ENCODE data around the gene CREB3L2.

CREB3L2 gene

DNA sequence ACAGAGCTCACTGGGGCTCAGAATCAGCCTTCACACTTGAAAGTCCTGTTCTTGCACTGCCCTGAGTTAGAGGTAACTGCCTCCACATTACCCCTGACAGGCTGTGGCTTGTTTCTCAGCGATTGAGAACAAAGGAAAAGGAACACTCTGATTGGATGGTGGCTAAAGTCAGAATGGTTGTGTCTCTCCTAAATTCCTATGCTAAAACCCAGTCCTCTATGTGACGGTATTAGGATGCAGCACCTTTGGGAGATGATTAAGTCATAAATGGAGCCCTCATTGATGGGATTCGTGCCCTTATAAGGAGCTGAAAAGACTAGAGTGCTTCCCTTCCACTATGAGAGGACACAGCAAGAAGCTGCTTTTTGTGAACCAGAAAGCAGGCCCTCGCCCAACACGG lies 116.2 kb downstream of the CREB3L2 start:
- in situ Hi-C loops (cut with MboI; ENCODE audit: low sequenced_read_pairs), result no loop called here
- Histone ChIP-seq H3K4me1 (0 out of 2 replicates have a peak, but pooled peaks cover 2% of the 10 kb centered on the region), H3K36me3 (replicated peaks) (peaks cover 37% of the 10 kb centered on the region)

DNA sequence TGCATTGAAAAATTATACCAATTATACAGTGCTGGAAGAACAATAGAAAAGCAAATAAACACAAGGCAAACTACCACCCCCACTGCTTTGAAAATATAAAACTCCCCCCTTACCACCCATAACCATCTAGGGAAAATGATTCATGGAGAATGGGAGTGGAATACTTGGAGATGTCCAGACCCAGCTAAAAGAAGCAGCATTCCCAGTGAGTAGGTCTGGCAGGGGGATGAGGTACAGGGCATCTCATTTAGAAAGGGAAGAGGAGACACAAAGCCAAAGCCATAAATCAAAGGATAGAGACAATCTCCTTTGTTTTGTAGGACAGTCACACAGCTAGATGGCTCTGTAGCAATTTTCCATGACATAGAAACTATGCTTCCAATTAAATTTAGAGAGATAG lies 119.1 kb downstream of the CREB3L2 start:
- H3K36me3 ChIP-seq (replicated peaks), result peaks cover 43% of the 10 kb centered on the region
- in situ Hi-C loops (cut with MboI; ENCODE audit: low sequenced_read_pairs), result no loop called here
- H3K27me3 ChIP-seq (ENCODE audit: low read depth), result no peaks in the 10 kb centered on the region
- peaks cover 23% of the 10 kb centered on the region for H3K4me1 ChIP-seq
- no peak overlapping the region for H3K4me3 ChIP-seq
- DNase-seq (ENCODE audit: low spot score in 2 of 2), result no peak
- no peaks in the 10 kb centered on the region for H3K9me3 ChIP-seq

More for the DNA sequence above, 116.2 kb downstream of the CREB3L2 start:
- DNase-seq (ENCODE audit: low spot score in 2 of 2), result no peak
- H3K4me3 ChIP-seq, result no peak overlapping the region
- no peaks in the 10 kb centered on the region for H3K27me3 ChIP-seq (ENCODE audit: low read depth)
- no peaks in the 10 kb centered on the region for H3K9me3 ChIP-seq

DNA sequence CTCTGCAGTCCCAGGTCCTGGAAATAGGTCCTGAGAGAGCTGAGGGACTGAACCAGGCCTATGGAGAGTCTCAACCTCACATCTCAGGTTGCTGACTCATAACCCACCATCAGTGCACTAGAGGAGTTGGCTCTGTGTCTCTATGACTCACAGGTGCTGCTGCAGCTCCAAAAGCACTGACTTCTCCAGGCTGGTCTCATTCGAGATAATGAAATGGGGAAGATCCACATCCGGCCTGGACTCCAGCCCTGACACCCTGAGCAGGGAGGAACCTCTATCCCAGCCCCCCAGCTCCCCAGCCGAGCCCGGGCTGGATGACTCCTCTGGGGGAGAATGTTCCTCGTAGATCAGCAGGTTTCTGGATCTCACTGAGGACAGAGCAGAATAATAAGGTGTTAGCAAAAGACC lies 119.6 kb downstream of the CREB3L2 start:
- in situ Hi-C loops (cut with MboI; ENCODE audit: low sequenced_read_pairs), result no loop called here
- Histone ChIP-seq H3K9me3 (no peaks in the 10 kb centered on the region), H3K27me3 (ENCODE audit: low read depth) (no peaks in the 10 kb centered on the region), H3K4me3 (no peak overlapping the region), H3K4me1 (peaks cover 29% of the 10 kb centered on the region), H3K36me3 (replicated peaks) (peaks cover 43% of the 10 kb centered on the region)
- DNase-seq (ENCODE audit: low spot score in 2 of 2), result no peak

DNA sequence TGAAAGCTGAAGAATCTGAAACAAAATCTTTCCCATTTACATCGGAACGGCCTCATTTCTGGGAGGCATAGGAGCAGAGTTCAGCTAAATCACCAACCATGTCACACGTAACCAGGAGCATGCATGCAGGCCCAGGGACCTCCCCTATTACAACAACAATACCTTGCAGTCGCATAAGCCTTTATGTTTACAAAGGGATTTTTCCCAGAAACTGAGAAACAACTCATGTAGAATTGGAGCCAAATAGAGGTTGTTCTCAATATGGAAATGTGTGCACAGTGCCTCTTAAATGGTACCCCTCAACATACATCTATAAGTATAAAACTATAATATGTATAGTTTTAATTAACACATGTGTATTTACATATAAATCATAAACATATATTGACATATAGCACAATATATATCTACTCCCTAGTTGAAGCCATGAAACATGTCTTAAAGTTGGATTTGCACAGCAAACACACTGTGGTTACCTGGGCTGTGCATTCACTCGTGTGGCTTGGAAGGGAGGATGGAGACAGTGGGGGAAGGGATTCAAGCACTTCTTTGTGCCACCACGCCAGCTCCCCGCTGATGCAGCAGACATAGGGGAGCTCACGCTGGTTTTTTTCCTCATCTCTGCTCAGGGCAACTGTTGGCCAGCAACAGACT lies 120.2 kb downstream of the CREB3L2 start:
- peaks cover 34% of the 10 kb centered on the region for H3K4me1 ChIP-seq
- H3K27me3 ChIP-seq (ENCODE audit: low read depth), result no peaks in the 10 kb centered on the region
- no peak for DNase-seq (ENCODE audit: low spot score in 2 of 2)
- in situ Hi-C loops (cut with MboI; ENCODE audit: low sequenced_read_pairs), result no loop called here
- peaks cover 43% of the 10 kb centered on the region for H3K36me3 ChIP-seq (replicated peaks)
- no peak overlapping the region for H3K4me3 ChIP-seq
- H3K9me3 ChIP-seq, result no peaks in the 10 kb centered on the region

DNA sequence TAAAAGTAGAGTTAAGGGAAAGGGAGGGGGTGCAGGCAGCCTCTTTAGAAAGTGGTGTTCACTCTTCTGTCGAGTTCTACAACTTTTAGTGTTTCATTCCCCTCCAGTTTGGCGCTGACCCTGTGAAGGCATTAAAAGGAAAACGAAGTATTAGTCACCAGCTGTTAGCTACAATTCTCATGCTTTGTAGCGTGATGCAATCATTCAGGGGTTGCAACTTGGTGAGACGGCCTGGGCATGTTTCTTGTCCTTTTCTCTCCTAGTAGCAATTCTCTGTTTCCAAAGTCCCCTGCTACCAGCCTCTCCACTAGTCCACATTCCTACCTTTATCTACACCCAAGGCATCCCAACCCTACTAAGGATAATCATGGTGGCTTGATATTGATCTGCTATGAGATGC lies 121.5 kb downstream of the CREB3L2 start:
- no peak overlapping the region for H3K4me3 ChIP-seq
- peaks cover 44% of the 10 kb centered on the region for H3K36me3 ChIP-seq (replicated peaks)
- in situ Hi-C loops (cut with MboI; ENCODE audit: low sequenced_read_pairs), result no loop called here
- peaks cover 35% of the 10 kb centered on the region for H3K4me1 ChIP-seq
- no peaks in the 10 kb centered on the region for H3K27me3 ChIP-seq (ENCODE audit: low read depth)
- no peaks in the 10 kb centered on the region for H3K9me3 ChIP-seq
- no peak for DNase-seq (ENCODE audit: low spot score in 2 of 2)

DNA sequence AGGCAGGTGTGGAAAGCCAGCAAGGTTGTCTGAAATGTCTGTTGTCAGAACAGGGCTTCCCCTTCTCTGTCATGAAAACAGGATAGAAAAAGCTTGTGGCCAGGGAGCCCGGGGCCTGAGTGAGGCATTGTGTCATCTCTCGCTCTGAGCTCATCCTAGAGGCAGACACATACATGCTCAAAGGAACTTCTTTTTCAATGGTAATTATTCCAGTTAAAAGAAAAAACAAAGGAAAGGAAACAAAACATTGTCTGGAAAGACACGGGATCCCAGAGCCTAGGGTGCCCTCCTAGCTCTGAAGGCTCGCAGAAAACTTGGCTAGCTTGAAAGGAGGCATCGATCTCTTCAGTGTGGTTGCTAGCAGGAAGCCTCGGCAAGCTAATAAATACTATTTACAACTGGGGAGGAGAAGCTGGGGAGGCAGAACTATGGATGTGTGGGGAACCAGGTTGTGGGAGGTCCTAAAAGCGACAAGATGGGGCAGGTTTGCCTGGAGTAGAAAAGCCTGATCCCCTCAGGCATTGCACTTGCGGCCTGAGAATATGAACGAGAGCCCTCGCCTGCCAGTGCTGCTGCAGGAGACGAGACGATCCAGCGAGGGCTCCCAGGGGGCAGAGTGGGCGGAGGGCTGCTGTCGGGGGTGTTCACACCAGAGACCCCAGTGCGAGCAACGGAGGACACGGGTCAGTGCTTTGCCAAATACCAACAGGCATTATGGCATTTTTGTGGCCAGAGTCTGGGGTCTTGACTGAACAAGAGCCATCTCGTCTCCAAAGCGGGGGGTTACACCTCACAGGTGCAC lies 122.3 kb downstream of the CREB3L2 start:
- in situ Hi-C loops (cut with MboI; ENCODE audit: low sequenced_read_pairs), result no loop called here
- Histone ChIP-seq H3K27me3 (ENCODE audit: low read depth) (no peaks in the 10 kb centered on the region), H3K36me3 (replicated peaks) (peaks cover 37% of the 10 kb centered on the region), H3K9me3 (no peaks in the 10 kb centered on the region), H3K4me3 (no peak overlapping the region), H3K4me1 (peaks cover 35% of the 10 kb centered on the region)
- DNase-seq (ENCODE audit: low spot score in 2 of 2), result peak; percentile 29 to 49

DNA sequence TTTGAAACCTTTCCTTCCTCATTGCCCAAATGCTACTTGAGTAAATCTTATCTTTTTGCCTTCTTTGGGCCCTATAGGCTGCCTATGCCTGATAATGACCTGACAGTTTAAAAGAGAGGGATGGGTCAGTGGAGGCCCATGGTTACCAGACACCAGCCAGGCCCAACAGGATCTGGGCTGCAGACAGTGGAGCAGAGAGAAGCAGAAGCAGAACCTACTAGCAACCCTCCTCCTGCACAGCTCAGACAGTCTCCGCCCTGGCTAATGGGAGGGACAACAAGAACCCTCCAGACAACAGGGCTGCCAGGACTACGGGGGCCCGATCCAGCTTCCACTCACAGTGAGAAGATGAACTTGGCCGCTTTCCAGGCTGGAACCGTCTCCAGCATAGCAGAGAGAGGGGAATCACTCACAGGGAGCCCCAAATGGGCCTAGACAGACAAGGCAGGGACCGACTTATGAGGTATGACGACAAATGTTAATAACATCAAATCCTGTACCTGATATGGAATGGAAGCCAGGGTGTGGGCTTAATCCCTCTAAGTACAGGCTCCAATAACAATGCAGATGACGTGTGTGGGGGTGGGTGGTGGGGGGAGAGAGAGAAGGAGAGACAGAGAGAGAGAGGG lies 123.4 kb downstream of the CREB3L2 start:
- H3K36me3 ChIP-seq (replicated peaks), result peaks cover 37% of the 10 kb centered on the region
- peak; percentile 71 to 77 for DNase-seq (ENCODE audit: low spot score in 2 of 2)
- no peak overlapping the region for H3K4me3 ChIP-seq
- peaks cover 35% of the 10 kb centered on the region for H3K4me1 ChIP-seq
- no peaks in the 10 kb centered on the region for H3K27me3 ChIP-seq (ENCODE audit: low read depth)
- in situ Hi-C loops (cut with MboI; ENCODE audit: low sequenced_read_pairs), result no loop called here
- no peaks in the 10 kb centered on the region for H3K9me3 ChIP-seq

DNA sequence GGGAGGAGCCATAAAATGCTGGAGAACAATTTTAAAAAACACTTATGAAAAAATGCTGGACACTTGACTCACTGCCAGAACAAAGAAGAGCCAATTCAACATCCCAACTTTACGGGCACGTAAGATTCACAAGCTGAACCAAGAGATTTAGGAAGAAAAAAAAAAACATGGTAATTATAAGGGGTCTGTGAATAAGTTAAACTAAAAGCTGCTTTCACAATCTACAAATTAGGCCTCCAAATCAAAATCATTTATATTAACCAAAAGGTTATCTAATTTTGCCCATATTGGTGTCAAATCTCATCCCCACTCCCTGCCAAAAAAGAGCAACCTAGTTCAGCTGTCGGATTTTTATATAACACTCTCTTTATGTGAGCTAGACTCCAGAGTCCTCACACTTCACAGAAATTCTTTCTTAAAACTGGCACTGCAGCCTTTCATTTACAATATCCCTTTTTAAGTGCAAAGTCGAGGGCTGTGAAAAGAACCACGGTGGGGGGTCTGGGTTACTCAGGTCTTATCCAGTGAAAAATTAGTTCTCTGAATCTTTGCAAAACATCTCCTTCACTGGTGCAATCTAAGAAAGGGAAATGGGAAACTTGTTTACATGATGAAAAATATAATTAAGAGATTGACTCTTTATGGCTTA lies 124.7 kb downstream of the CREB3L2 start:
- in situ Hi-C loops (cut with MboI; ENCODE audit: low sequenced_read_pairs), result no loop called here
- peak; percentile 57 to 60 for DNase-seq (ENCODE audit: low spot score in 2 of 2)
- no peaks in the 10 kb centered on the region for H3K9me3 ChIP-seq
- H3K36me3 ChIP-seq (replicated peaks), result peaks cover 27% of the 10 kb centered on the region
- no peaks in the 10 kb centered on the region for H3K27me3 ChIP-seq (ENCODE audit: low read depth)
- no peak overlapping the region for H3K4me3 ChIP-seq
- peaks cover 33% of the 10 kb centered on the region for H3K4me1 ChIP-seq

DNA sequence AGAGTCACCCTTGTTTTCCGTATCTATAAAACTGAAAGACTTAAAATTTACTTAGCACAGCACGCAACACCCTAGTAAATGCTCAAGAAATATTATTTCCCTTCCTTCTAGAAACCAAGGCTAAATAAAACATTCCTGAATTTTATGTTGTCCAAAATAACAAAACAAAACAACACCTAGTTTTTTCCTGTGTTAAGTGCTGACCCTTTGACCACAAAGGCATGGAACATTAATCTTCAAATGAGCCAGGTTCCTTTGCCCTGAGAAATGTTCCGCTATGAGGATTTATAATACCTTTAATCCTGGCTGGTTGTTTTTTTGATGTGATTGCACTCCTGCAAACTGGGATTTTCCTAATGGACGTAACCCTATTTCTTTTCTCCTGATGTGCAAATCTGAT lies 126.1 kb downstream of the CREB3L2 start:
- H3K4me3 ChIP-seq, result no peak overlapping the region
- peaks cover 19% of the 10 kb centered on the region for H3K36me3 ChIP-seq (replicated peaks)
- peaks cover 33% of the 10 kb centered on the region for H3K4me1 ChIP-seq
- H3K27me3 ChIP-seq (ENCODE audit: low read depth), result no peaks in the 10 kb centered on the region
- DNase-seq (ENCODE audit: low spot score in 2 of 2), result no peak
- in situ Hi-C loops (cut with MboI; ENCODE audit: low sequenced_read_pairs), result no loop called here
- no peaks in the 10 kb centered on the region for H3K9me3 ChIP-seq

DNA sequence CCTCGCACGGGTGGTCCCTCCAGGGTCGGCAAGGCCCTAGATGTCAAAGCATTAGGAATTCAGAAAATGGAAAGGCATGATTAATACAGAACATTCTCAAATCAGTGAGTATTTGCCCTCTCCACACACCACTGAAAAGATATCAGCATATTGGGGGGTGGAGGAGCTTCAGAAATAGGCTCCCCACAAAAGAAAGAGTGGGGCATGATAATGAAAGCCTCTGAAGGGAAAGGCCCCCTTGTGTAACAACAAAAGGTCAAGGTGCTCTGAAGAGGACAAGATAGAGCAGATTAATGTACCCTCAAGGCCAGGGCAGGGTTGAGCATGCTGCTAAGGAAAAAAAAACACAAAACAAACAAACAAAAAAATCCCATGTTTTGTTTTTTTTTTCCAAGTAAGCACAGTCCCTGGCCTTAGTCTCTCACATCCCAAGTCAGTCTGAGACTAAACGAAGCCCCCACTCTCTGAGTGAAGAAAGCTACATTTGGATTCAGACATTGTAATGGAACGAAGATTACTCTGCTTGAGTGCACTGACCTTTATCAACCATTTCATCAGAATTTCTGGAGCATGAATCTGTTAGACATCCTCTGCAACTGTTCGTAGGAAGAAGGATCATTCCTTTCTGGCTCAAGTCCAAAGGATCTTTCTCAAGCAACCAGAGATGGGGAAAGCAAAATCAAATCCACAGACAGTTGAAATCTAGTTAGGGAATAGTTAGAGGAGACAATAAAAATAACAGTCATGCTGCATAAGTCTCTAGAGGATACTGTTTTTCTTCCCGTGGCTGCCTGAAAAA lies 127.7 kb downstream of the CREB3L2 start:
- DNase-seq (ENCODE audit: low spot score in 2 of 2), result no peak
- H3K9me3 ChIP-seq, result no peaks in the 10 kb centered on the region
- H3K36me3 ChIP-seq (replicated peaks), result peaks cover 9% of the 10 kb centered on the region
- no peak overlapping the region for H3K4me3 ChIP-seq
- H3K27me3 ChIP-seq (ENCODE audit: low read depth), result no peaks in the 10 kb centered on the region
- in situ Hi-C loops (cut with MboI; ENCODE audit: low sequenced_read_pairs), result no loop called here
- H3K4me1 ChIP-seq, result peaks cover 25% of the 10 kb centered on the region

DNA sequence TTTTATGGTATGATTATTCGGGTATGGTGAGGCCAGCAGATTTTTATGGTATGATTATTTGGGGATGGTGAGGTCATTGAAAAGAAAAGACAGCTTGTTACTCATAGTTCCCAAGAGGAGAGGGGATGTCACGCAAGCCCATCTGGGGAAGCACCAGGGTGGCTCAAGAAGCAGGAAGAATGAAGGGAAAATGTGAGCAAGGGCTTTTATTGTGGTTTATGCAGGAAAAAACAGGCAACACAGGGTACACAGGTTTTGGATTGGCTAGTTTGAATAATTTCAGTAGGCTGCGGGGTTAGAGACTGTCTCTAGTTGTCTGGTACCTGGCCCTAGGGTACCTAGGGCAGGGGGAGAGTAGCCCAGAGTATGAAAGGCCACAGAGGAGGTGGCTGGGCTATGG lies 128.4 kb downstream of the CREB3L2 start:
- in situ Hi-C loops (cut with MboI; ENCODE audit: low sequenced_read_pairs), result no loop called here
- no peak for DNase-seq (ENCODE audit: low spot score in 2 of 2)
- no peaks in the 10 kb centered on the region for H3K27me3 ChIP-seq (ENCODE audit: low read depth)
- peaks cover 9% of the 10 kb centered on the region for H3K36me3 ChIP-seq (replicated peaks)
- H3K9me3 ChIP-seq, result no peaks in the 10 kb centered on the region
- H3K4me3 ChIP-seq, result no peak overlapping the region
- H3K4me1 ChIP-seq, result peaks cover 19% of the 10 kb centered on the region

DNA sequence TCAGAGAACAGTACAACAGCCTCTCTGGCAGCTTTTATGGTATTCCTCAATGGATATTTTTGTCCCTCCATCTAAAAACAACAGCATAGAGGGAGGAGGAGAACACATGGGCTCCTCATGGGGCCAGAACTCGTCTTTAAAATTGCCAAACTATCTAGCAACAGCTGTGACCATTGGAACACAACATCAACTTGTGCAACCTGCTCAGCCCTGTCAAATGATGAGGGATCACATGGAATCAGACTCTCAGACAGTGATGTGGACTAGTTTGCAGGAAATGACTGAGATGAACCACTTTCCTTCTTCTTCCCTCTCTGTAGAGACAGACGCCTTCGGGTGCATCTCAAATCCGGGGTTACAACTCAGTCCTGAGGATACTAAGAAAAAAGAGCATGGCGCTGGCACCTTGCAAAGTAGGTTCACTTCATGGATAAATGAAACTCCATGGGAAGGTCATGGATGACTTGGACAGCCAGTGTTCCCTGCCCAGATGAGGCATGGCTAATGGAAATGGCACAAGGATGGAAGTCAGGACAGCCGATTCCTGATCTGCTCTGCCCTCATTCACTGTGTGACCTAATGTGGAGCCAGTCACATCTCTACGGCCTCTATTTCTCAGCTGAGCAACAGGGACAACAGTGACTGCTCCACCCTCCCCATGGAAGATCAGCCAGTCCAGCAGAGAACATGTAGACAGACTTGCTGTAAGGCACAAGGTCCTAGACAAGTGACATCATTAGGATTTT lies 130.5 kb downstream of the CREB3L2 start:
- Histone ChIP-seq H3K9me3 (no peaks in the 10 kb centered on the region), H3K4me3 (no peak overlapping the region), H3K36me3 (replicated peaks) (peaks cover 9% of the 10 kb centered on the region), H3K27me3 (ENCODE audit: low read depth) (no peaks in the 10 kb centered on the region), H3K4me1 (no peaks in the 10 kb centered on the region)
- no peak for DNase-seq (ENCODE audit: low spot score in 2 of 2)
- in situ Hi-C loops (cut with MboI; ENCODE audit: low sequenced_read_pairs), result no loop called here

DNA sequence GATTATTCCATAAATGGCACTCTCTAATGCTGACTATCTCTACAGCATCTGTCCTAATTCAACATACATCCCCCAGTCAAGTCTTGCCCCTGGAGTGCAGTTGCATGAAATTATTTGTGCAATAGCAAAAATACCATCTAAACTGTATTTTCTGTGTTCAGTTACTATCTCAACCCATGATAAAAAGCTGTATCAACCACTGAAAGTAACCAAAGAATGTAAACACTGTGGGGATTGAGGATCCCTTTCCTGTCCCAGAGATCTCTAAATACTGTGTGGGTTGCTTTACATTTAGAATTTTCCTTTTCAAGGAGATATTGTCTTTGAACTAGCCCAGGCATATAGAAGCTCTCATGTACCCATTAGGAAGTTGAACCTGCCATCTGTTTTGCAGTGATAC lies 131.2 kb downstream of the CREB3L2 start:
- Histone ChIP-seq H3K36me3 (replicated peaks) (peaks cover 4% of the 10 kb centered on the region; the same call in 1 of the 2 replicates), H3K4me1 (no peaks in the 10 kb centered on the region), H3K27me3 (ENCODE audit: low read depth) (no peaks in the 10 kb centered on the region), H3K9me3 (peaks cover 3% of the 10 kb centered on the region), H3K4me3 (no peak overlapping the region)
- in situ Hi-C loops (cut with MboI; ENCODE audit: low sequenced_read_pairs), result no loop called here
- no peak for DNase-seq (ENCODE audit: low spot score in 2 of 2)

All from HAP-1 (cell line).